Endodermal cell (in vitro differentiated cells): Measurements from ENCODE around the gene COL5A1. TPM values are rescaled to one million over a fixed set of nuclear protein-coding genes. Genes with fewer than 3 reads are reported as not detected.

ENCODE experiments used
- DNase-seq: peaks from one replicate; pipeline ENCODE4 v3.0.0-alpha.2; 2017
- H3K27ac ChIP-seq: 2 replicates; pipeline ENCODE4 v1.5.1; 2013; ENCODE audit warnings: mild to moderate bottlenecking, low read depth, low read length, moderate library complexity
- H3K27me3 ChIP-seq: 2 replicates; pipeline ENCODE4 v1.6.1; 2013; ENCODE audit warnings: mild to moderate bottlenecking, low read length, moderate library complexity; ENCODE audit not compliant: insufficient read depth, control insufficient read depth, poor library complexity, severe bottlenecking
- H3K36me3 ChIP-seq: 2 replicates; pipeline ENCODE4 v1.7.0; 2013; ENCODE audit warnings: mild to moderate bottlenecking, low read length, moderate library complexity; ENCODE audit not compliant: control insufficient read depth, insufficient read depth
- H3K4me1 ChIP-seq: one replicate; pipeline ENCODE4 v1.7.0; 2013; ENCODE audit warnings: low read length; ENCODE audit not compliant: control insufficient read depth, insufficient read depth
- H3K4me3 ChIP-seq: 2 replicates; pipeline ENCODE4 v1.5.1; 2013; ENCODE audit warnings: mild to moderate bottlenecking, low read length, moderate library complexity
- H3K9ac ChIP-seq: 2 replicates; pipeline ENCODE4 v1.6.1; 2013; ENCODE audit warnings: mild to moderate bottlenecking, low read length, moderate library complexity; ENCODE audit not compliant: poor library complexity, severe bottlenecking; ENCODE audit errors: extremely low read depth
- H3K9me3 ChIP-seq: 2 replicates; pipeline ENCODE4 v1.6.1; 2013; ENCODE audit warnings: mild to moderate bottlenecking, low read length, moderate library complexity; ENCODE audit not compliant: control insufficient read depth
- H3K27ac Mint-ChIP-seq: 2 replicates; pipeline ENCODE4 v1.8.0; 2020; ENCODE audit warnings: mixed read lengths
- H3K27me3 Mint-ChIP-seq: 2 replicates; pipeline ENCODE4 v1.8.0; 2021; ENCODE audit warnings: mild to moderate bottlenecking, mixed read lengths; ENCODE audit not compliant: insufficient read depth
- H3K36me3 Mint-ChIP-seq: 2 replicates; pipeline ENCODE4 v1.8.0; 2020; ENCODE audit warnings: low read depth, mixed read lengths
- H3K4me1 Mint-ChIP-seq: 2 replicates; pipeline ENCODE4 v1.8.0; 2020; ENCODE audit warnings: mixed read lengths
- H3K4me3 Mint-ChIP-seq: 2 replicates; pipeline ENCODE4 v1.8.0; 2020; ENCODE audit warnings: mild to moderate bottlenecking, moderate library complexity, mixed read lengths
- H3K9me3 Mint-ChIP-seq: 2 replicates; pipeline ENCODE4 v1.8.0; 2020; ENCODE audit warnings: mild to moderate bottlenecking, mixed read lengths
- CTCF ChIP-seq: fragments of 200-600 bp; sonication (generic); conservative IDR thresholded peaks from 2 replicates; pipeline ENCODE4 v1.5.0; 2021; ENCODE audit warnings: antibody characterized with exemption, mild to moderate bottlenecking
- WGBS, 2 experiments: methylation state at CpG; one replicate each; pipeline versions ENCODE4 v1.1.5 to v1.1.7; 2013; ENCODE audit warnings: missing lambda C conversion rate in 2 of 2, mixed read lengths in 1 of 2; ENCODE audit not compliant: insufficient coverage in 1 of 2, insufficient read length in 1 of 2; 5-methylcytosine and 5-hydroxymethylcytosine counted together
- total RNA-seq, 2 donors: library from RNA; stranded (reverse); fragmentation: NEBNext Ultra II Directional in 1 of 2; extraction: Animal tissue kit (Norgen Biotek cat#: 25700) in 1 of 2; gene quantifications; 2 replicates in 1 of 2; 3 replicates in 1 of 2; pipeline ENCODE4 v1.2.1, GENCODE V29; 2021

COL5A1 gene
- total RNA-seq, 2 donors from 2014 or later = 65.3 to 76.6 TPM

- H3K4me3 ChIP-seq = no peak overlapping the region
- peaks cover 5% of the 10 kb centered on the region for H3K4me1 ChIP-seq
- no peaks in the 10 kb centered on the region for H3K9me3 ChIP-seq
- TF ChIP-seq CTCF = no peak
- peak; percentile 31 for DNase-seq
- no peak overlapping the region for H3K4me3 Mint-ChIP-seq
- no peaks in the 10 kb centered on the region for H3K36me3 Mint-ChIP-seq
- no peak overlapping the region for H3K27ac Mint-ChIP-seq
- no peak overlapping the region for H3K9ac ChIP-seq
- H3K36me3 ChIP-seq = no peaks in the 10 kb centered on the region
- no peak overlapping the region for H3K27ac ChIP-seq
- peaks cover 2% of the 10 kb centered on the region for H3K27me3 Mint-ChIP-seq
- no peaks in the 10 kb centered on the region for H3K9me3 Mint-ChIP-seq
- 88 to 90% methylated on average over 13 to 14 of the region's 14 CpGs for WGBS, 2 experiments
- peaks cover 16% of the 10 kb centered on the region for H3K4me1 Mint-ChIP-seq
- no peaks in the 10 kb centered on the region for H3K27me3 ChIP-seq
These were observed 17.4 kb upstream of the COL5A1 start for GRCh38 chr9:134624137-134624591.

- H3K4me1 ChIP-seq = no peaks in the 10 kb centered on the region
- H3K9me3 ChIP-seq = no peaks in the 10 kb centered on the region
These were observed 16.9 kb upstream of the COL5A1 start for GRCh38 chr9:134624621-134625181.

GRCh38 chr9:134625361-134626068 is 16.1 kb upstream of the COL5A1 start:
- WGBS, 2 experiments = 88 to 89% methylated on average over 17 to 22 of the region's 22 CpGs
- DNase-seq = peak; percentile 46
- no peak overlapping the region for H3K4me3 ChIP-seq
- H3K9me3 ChIP-seq = no peaks in the 10 kb centered on the region
- no peak overlapping the region for H3K9ac ChIP-seq
- no peaks in the 10 kb centered on the region for H3K4me1 ChIP-seq
- H3K36me3 ChIP-seq = no peaks in the 10 kb centered on the region
- Mint-ChIP-seq H3K4me3 (no peak overlapping the region), H3K4me1 (peaks cover 16% of the 10 kb centered on the region), H3K9me3 (no peaks in the 10 kb centered on the region), H3K36me3 (no peaks in the 10 kb centered on the region), H3K27me3 (peaks cover 2% of the 10 kb centered on the region), H3K27ac (no peak overlapping the region)
- H3K27me3 ChIP-seq = no peaks in the 10 kb centered on the region
- H3K27ac ChIP-seq = no peak overlapping the region
- no peak for TF ChIP-seq CTCF

More at GRCh38 chr9:134624621-134625181, 16.9 kb upstream of the COL5A1 start:
- Mint-ChIP-seq H3K4me3 (no peak overlapping the region), H3K27me3 (peaks cover 2% of the 10 kb centered on the region), H3K27ac (peak overlapping the region; percentile 41), H3K9me3 (no peaks in the 10 kb centered on the region), H3K36me3 (no peaks in the 10 kb centered on the region), H3K4me1 (peaks cover 16% of the 10 kb centered on the region)
- H3K36me3 ChIP-seq = no peaks in the 10 kb centered on the region
- 92% methylated on average over 7 of the region's 7 CpGs; no CpG with 5 or more reads in 1 of the 2 experiments for WGBS, 2 experiments
- no peaks in the 10 kb centered on the region for H3K27me3 ChIP-seq
- no peak for TF ChIP-seq CTCF
- DNase-seq = peak; percentile 38
- H3K27ac ChIP-seq = no peak overlapping the region
- no peak overlapping the region for H3K4me3 ChIP-seq
- no peak overlapping the region for H3K9ac ChIP-seq
